ENCODE measurements around the gene WDR76. TPM values are rescaled to one million over a fixed set of nuclear protein-coding genes. Genes with fewer than 3 reads are reported as not detected.
"Not testable (repeated sequence)": the region's sequence is repeated elsewhere in the genome, so short reads cannot be mapped to it uniquely, and the experiment has no call there.

The WDR76 gene
- total RNA-seq, 1 donor from 2014 or later = 1.6 TPM

DNA sequence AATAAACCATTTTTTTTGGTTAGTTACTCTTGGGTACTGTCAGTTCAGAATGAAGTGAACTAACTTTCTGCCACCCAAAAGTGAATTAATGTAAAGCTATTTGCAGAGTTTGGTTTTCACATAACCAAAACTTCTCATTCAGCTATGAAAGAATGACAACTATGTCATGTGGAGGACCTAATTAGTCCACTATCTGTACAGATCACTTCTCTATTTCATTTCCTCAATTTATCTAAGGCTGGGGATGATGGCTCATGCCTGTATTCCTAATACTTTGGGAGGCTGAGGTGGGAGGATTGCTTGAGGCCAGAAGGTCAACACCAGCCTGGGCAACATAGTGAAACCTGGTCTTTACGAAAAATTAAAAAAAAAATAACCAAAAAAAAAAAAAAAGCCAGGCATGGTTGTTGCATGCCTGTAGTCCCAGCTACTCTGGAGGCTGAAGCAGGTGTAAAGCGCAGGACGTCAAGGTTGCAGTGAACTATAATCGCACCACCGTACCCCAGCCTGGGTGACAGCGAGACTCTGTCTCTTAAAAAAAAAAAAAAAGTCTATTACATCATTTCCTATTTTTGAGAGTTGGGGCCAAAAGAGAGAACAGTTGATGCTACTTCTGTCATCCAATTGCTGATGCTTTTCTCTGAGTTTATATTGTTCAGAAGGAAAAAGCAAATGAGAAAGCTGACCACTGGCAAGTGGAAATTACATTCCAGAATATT lies 17.7 kb upstream of the WDR76 start:
- no peak for ATAC-seq (ENCODE audit: poor library complexity)
- no peak for DNase-seq
- intact Hi-C loops (cut with DNase I) = no loop called here

DNA sequence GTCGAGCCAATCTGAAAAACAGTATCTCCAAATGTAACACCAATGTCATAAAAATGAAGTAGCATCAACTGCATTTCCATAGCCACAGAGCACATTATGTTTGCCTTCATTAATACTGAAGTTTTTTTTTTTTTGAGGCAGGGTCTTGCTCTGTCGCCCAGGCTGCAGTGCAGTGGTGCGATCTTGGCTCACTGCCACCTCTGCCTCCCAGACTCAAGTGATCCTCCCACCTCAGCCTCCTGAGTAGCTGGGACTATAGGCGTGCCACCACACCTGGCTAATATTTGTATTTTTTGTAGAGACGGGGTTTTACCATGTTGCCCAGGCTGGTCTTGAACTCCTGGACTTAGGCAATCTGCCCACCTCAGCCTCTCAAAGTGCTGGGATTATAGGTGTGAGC lies 11.7 kb upstream of the WDR76 start:
- ATAC-seq (ENCODE audit: poor library complexity); intact Hi-C loops (cut with DNase I); DNase-seq: not testable (repeated sequence)

DNA sequence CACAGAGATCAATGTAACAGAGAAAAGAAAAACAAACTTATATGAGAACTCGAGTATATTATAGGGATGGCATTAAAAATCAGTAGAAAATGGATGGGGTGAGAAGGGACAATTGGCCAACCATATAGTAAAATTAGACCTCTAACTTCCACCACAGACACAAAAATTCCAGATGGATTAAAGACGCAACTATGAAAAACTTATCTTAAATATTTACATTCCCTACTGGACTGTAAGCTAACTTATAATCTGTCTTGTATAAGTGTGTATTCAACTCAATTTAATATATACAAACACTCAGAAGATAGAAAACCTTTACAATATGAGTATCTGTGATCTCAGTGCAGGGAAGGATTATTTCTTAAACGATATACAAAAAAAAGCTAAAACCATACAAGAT lies 5.3 kb upstream of the WDR76 start:
- intact Hi-C loops (cut with DNase I) = no loop called here
- DNase-seq = no peak

GRCh38 chr15:43824302-43825246 lies 2.2 kb upstream of the WDR76 start, which contains the start of gene MFAP1:
Gene MFAP1, minus strand, starts transcription at chr15:43824690. Its CDS starts 121 bp downstream, at chr15:43824569.
- intact Hi-C loops (cut with DNase I) = no loop called here
- ATAC-seq (ENCODE audit: poor library complexity) = peak; percentile 97
- peak; percentile 96 for DNase-seq

More for the DNA sequence above, 5.3 kb upstream of the WDR76 start:
- ATAC-seq (ENCODE audit: poor library complexity) = no peak

- ATAC-seq (ENCODE audit: poor library complexity); DNase-seq; intact Hi-C loops (cut with DNase I): not testable (repeated sequence)
Observed at GRCh38 chr15:43825305-43825704, 1.5 kb upstream of the WDR76 start.

DNA sequence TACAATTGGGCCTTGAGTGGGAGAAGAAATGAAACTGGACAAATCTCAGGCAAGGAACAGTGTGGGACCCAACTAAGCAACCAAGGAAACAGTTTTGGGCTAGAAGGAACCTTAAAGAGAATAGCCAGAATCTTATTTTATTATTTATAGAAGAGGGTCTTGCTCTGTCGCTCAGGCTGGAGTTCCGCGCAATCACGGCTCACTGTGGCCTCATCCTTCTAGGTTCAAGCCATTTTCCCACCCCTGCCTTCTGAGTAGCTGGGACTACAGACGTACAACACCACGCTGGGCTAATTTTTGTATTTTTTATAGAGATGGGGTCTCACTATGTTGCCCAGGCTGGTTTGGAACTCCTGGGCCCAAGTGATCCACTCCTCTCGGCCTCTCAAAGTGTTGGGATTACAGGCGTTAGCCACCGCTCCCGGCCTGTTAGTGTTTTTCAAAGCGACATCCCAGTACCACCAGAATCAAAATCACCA lies 734 bp upstream of the WDR76 start:
- no peak for ATAC-seq (ENCODE audit: poor library complexity)
- intact Hi-C loops (cut with DNase I) = no loop called here
- no peak for DNase-seq

- no peak for ATAC-seq (ENCODE audit: poor library complexity)
- intact Hi-C loops (cut with DNase I) = no loop called here
- DNase-seq = no peak
Observed at GRCh38 chr15:43828061-43828657, 1.4 kb downstream of the WDR76 start.

GRCh38 chr15:43829951-43830540 lies 3.2 kb downstream of the WDR76 start:
- ATAC-seq (ENCODE audit: poor library complexity); intact Hi-C loops (cut with DNase I); DNase-seq: not testable (repeated sequence)

- intact Hi-C loops (cut with DNase I); DNase-seq; ATAC-seq (ENCODE audit: poor library complexity): not testable (repeated sequence)
Observed at GRCh38 chr15:43830691-43831275, 4.0 kb downstream of the WDR76 start.

DNA sequence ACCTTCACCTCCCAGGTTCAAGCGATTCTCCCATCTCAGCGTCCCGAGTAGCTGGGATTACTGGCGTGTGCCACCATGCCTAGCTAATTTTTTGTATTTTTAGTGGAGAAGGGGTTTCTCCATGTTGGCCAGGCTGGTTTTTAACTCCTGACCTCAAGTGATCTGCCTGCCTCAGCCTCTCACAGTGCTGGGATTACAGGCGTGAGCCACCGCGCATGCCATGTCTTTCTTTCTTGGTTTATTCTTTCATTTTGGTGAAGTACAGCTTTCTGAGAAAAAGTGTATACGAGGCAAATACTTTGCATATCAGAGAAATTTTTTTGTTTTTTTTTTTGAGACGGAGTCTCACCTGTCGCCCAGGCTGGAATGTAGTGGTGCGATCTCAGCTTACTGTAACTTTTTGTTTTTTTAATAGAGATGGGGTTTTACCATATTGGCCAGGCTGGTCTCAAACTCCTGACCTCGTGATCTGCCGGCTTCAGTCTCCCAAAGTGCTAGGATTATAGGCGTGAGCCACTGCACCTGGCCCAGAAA lies 4.8 kb downstream of the WDR76 start:
- ATAC-seq (ENCODE audit: poor library complexity); DNase-seq; intact Hi-C loops (cut with DNase I): not testable (repeated sequence)

DNA sequence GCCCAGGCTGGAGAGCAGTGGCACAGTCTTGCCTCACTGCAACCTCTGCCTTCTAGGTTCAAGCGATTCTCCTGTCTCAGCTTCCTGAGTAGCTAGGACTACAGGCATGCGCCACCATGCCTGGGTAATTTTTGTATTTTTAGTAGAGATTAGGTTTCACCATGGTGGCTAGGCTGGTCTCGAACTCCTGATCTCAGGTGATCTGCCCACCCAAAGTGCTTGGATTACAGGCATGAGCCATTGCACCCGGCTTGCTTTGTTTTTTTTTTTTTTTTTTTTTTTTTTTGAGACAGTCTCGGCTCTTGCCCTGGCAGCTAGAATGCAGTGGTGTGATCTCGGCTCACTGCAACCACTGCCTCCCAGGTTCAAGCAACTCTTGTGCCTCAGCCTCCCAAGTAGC lies 5.7 kb downstream of the WDR76 start:
- intact Hi-C loops (cut with DNase I); DNase-seq; ATAC-seq (ENCODE audit: poor library complexity): not testable (repeated sequence)

GRCh38 chr15:43845421-43845820 lies 18.6 kb downstream of the WDR76 start:
- intact Hi-C loops (cut with DNase I) = no loop called here
- no peak for DNase-seq

GRCh38 chr15:43851251-43851650 lies 24.4 kb downstream of the WDR76 start:
- DNase-seq (no peak), ATAC-seq (ENCODE audit: poor library complexity) (no peak)
- intact Hi-C loops (cut with DNase I) = no loop called here

More at GRCh38 chr15:43845421-43845820, 18.6 kb downstream of the WDR76 start:
- ATAC-seq (ENCODE audit: poor library complexity) = no peak

GRCh38 chr15:43852607-43853006 lies 25.8 kb downstream of the WDR76 start:
- intact Hi-C loops (cut with DNase I) = no loop called here
- ATAC-seq (ENCODE audit: poor library complexity) = no peak
- no peak for DNase-seq

DNA sequence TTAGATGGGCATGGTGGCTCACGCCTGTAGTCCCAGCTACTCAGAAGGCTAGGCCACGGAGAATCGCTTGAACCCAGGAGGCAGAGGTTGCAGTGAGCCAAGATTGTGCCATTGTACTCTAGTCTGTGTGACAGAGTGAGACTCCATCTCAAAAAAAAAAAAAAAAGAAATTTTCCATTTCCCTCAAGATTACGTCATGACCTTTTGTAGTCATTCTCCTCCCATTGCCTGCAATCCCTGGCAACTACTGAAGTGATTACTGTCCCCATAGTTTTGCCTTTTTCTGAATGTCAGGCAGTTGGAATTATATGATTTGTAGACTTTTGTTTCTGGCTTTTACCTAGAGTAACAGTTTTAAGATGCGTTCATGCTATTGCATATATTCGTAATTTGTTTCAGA lies 28.0 kb downstream of the WDR76 start:
- ATAC-seq (ENCODE audit: poor library complexity) = no peak
- intact Hi-C loops (cut with DNase I) = no loop called here
- DNase-seq = no peak

DNA sequence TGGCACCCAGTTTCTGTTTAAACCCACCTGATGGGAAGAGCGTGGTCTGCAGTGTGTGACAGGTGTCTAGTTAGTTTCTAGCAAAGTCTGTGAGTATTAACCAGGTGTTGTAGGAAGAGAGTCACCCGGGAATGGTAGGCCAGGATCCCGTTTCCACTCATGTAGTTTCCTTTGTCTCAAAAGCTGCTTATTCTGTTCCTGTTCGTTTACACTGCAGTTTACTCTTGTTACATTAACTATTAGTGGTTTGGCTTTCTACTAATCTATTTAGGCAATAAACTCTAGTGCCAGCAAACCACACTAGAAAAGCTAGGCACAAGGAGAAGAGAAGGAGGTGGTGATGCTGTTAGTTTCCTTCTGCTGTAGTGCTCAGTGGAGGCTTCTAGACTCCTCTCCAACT lies 32.7 kb downstream of the WDR76 start:
- DNase-seq = no peak

DNA sequence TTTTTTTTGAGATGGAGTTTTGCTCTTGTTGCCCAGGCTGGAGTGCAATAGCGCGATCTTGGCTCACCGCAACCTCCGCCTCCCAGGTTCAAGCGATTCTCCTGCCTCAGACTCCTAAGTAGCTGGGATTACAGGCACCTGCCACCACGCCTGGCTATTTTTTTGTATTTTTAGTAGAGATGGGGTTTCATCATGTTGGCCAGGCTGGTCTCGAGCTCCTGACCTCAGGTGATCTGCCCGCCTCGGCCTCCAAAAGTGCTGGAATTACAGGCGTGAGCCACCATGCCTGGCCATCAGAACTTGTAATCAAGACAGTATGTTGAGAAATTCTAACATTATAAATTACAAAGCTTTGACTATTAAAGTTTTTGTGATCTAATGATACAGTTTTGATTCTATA lies 39.8 kb downstream of the WDR76 start:
- intact Hi-C loops (cut with DNase I); DNase-seq; ATAC-seq (ENCODE audit: poor library complexity): not testable (repeated sequence)

More for the DNA sequence above, 32.7 kb downstream of the WDR76 start:
- intact Hi-C loops (cut with DNase I) = no loop called here
- ATAC-seq (ENCODE audit: poor library complexity) = no peak

GRCh38 chr15:43867096-43867495 lies 40.3 kb downstream of the WDR76 start:
- ATAC-seq (ENCODE audit: poor library complexity) (no peak), DNase-seq (no peak)
- intact Hi-C loops (cut with DNase I) = no loop called here

Measured in Right ventricle myocardium superior (tissue), 1 donor.